ENCODE data around the gene EFCAB6.

Gene EFCAB6

GRCh38 chr22:43497956-43498855 is 313.9 kb downstream of the EFCAB6 start:
- no peak for TF ChIP-seq CTCF (IDR thresholded peaks at IDR 0.05; ENCODE audit: low read depth, low read length, missing control alignments)
- DNase-seq (ENCODE audit: low read depth) = no peak
- H3K4me3 ChIP-seq (ENCODE audit: low read depth, low read length) = no peak overlapping the region
- in situ Hi-C loops (cut with HindIII; ENCODE audit: low sequenced_read_pairs) = no loop called here

GRCh38 chr22:43493297-43493696 is 318.8 kb downstream of the EFCAB6 start:
- no peak overlapping the region for H3K4me3 ChIP-seq (ENCODE audit: low read depth, low read length)
- no peak for DNase-seq (ENCODE audit: low read depth)
- in situ Hi-C loops (cut with HindIII; ENCODE audit: low sequenced_read_pairs) = no loop called here
- TF ChIP-seq CTCF (IDR thresholded peaks at IDR 0.05; ENCODE audit: low read depth, low read length, missing control alignments) = no peak

GRCh38 chr22:43491737-43492136 is 320.4 kb downstream of the EFCAB6 start:
- TF ChIP-seq CTCF (IDR thresholded peaks at IDR 0.05; ENCODE audit: low read depth, low read length, missing control alignments) = no peak
- DNase-seq (ENCODE audit: low read depth) = no peak
- no peak overlapping the region for H3K4me3 ChIP-seq (ENCODE audit: low read depth, low read length)
- in situ Hi-C loops (cut with HindIII; ENCODE audit: low sequenced_read_pairs) = no loop called here

- TF ChIP-seq CTCF (IDR thresholded peaks at IDR 0.05; ENCODE audit: low read depth, low read length, missing control alignments) = no peak
- DNase-seq (ENCODE audit: low read depth) = no peak
- in situ Hi-C loops (cut with HindIII; ENCODE audit: low sequenced_read_pairs) = no loop called here
- no peak overlapping the region for H3K4me3 ChIP-seq (ENCODE audit: low read depth, low read length)
Measured at GRCh38 chr22:43491177-43491576, 320.9 kb downstream of the EFCAB6 start.

GRCh38 chr22:43490311-43490710 is 321.8 kb downstream of the EFCAB6 start:
- no peak overlapping the region for H3K4me3 ChIP-seq (ENCODE audit: low read depth, low read length)
- in situ Hi-C loops (cut with HindIII; ENCODE audit: low sequenced_read_pairs) = no loop called here
- no peak for TF ChIP-seq CTCF (IDR thresholded peaks at IDR 0.05; ENCODE audit: low read depth, low read length, missing control alignments)
- no peak for DNase-seq (ENCODE audit: low read depth)

- in situ Hi-C loops (cut with HindIII; ENCODE audit: low sequenced_read_pairs) = no loop called here
- no peak for DNase-seq (ENCODE audit: low read depth)
- no peak for TF ChIP-seq CTCF (IDR thresholded peaks at IDR 0.05; ENCODE audit: low read depth, low read length, missing control alignments)
- H3K4me3 ChIP-seq (ENCODE audit: low read depth, low read length) = no peak overlapping the region
Measured at GRCh38 chr22:43488937-43489336, 323.2 kb downstream of the EFCAB6 start.

Measured in astrocyte of the cerebellum (primary cell).